ENCODE results near the gene NINL. TPM values are rescaled to one million over a fixed set of nuclear protein-coding genes. Genes with fewer than 3 reads are reported as not detected.

Gene NINL
- total and polyA plus RNA-seq, 12 donors: 1.3 to 17.9 (median 3.8) TPM

DNA sequence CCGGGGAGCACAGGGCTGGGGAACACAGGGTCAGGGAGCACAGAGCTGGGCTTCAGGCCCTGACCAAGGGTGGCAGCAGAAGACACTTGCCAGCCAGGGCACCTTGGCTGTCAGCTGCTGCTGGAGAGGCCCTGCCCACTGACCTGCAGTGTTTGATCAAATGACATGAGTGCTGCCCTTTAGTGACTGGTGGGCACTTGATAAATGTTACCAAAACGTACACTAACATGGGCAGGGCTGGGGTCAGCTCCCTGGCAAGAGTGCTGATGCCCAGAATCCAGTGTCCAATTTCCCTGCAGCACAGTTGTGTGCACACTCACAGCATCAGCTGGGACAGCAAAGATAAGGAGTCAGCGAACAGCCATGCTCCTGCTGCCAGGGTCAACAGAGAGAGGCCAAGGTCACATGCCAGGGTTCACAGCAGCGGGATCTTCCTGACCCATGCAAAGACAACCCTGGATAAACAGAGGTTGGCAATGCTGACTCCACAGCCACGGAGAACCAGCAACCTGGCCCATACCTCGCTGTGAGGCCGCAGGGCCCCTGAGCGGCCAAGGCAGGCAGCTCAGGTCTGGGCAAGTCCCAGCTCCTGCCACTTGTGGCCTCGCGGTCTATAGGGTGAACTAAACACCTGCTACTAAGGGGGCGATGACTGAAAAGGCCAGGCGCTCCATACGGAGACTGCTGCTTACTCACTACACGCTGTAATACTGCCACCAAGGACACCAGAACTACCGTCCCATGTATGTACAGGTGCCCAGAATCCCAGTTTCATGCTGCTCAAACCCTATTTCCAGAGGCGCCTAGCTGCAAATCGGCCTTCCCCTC is 46.3 kb downstream of the NINL start:
- H3K27ac ChIP-seq: peak overlapping the region in 9 of 10 donors; percentile 17 to 73 (median 56)
- H3K4me3 ChIP-seq: peak overlapping the region; percentile 11 to 52 (median 42)
- ATAC-seq (peak; percentile 12 to 69 (median 55)), DNase-seq (no peak)
- no peaks in the 10 kb centered on the region for H3K36me3 ChIP-seq
- intact Hi-C loops (cut with DNase I): loop anchor here in 4 of 10 donors (5.0 to 10.0 kb wide), 4 partner anchors 46 to 134 kb away; partner anchors contain the start of genes GINS1 (in 1 of the 4), NANP (in 1 of the 4) and NINL (in 1 of the 4)
- no peaks in the 10 kb centered on the region for H3K27me3 ChIP-seq
- no peaks in the 10 kb centered on the region for H3K9me3 ChIP-seq
- peaks cover 3 to 47% (median 15%) of the 10 kb centered on the region in 9 donors for H3K4me1 ChIP-seq
- TF ChIP-seq, protein P1, sequence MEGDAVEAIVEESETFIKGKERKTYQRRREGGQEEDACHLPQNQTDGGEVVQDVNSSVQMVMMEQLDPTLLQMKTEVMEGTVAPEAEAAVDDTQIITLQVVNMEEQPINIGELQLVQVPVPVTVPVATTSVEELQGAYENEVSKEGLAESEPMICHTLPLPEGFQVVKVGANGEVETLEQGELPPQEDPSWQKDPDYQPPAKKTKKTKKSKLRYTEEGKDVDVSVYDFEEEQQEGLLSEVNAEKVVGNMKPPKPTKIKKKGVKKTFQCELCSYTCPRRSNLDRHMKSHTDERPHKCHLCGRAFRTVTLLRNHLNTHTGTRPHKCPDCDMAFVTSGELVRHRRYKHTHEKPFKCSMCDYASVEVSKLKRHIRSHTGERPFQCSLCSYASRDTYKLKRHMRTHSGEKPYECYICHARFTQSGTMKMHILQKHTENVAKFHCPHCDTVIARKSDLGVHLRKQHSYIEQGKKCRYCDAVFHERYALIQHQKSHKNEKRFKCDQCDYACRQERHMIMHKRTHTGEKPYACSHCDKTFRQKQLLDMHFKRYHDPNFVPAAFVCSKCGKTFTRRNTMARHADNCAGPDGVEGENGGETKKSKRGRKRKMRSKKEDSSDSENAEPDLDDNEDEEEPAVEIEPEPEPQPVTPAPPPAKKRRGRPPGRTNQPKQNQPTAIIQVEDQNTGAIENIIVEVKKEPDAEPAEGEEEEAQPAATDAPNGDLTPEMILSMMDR (IDR thresholded peaks at IDR 0.05): no peak
- WGBS, 2 donors: 68 to 74% methylated on average over 17 of the region's 17 CpGs

DNA sequence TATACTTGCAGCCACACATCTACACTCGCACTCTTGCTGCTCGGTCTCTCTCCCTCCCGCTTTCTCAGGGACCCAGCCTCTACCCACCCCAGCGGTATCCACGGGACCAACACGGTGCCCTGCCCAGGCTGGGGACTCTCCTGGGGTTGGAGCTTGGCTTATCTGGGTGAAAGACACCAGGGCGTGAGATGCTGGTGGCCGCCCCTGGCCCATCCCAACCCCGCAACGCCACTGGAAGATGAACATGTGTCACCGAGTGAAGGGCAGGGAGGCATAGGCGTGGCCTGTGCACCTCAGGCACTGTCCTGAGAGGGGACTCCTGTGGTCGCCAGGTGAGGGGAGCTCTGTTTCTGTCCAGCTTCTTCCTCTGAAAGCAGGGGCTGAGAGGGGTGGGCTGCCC is 47.4 kb downstream of the NINL start:
- H3K27ac ChIP-seq: no peak overlapping the region

DNA sequence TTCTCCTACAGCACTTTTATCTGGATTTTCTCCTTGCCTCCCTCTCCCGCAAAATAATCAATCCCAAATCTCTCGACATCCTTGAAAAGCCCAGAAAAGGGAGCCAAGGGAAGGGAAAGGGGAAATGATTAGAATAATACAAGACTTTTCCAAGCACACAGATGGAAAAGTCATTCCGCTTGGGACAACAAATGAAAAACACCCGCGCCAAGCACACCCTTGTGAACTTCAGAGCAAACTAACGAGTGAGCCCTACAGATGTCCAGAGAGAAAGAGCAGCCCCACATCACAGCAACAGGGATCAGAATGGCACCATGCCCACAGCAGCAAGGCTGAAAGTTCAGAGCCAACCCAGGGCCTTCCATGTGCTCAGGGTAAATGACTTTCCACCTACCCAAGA is 49.6 kb downstream of the NINL start:
- H3K4me3 ChIP-seq: no peak overlapping the region
- intact Hi-C loops (cut with DNase I): loop anchor here in 4 of 10 donors (5.0 to 10.0 kb wide), 4 partner anchors 49 to 131 kb away; partner anchors contain the start of genes GINS1 (in 1 of the 4), NANP (in 1 of the 4) and NINL (in 1 of the 4)
- ATAC-seq (no peak), DNase-seq (peak in 1 of 2 donors; percentile 20)
- H3K4me1 ChIP-seq: peaks cover 3 to 70% (median 28%) of the 10 kb centered on the region in 9 donors
- H3K9me3 ChIP-seq: peaks cover 0 to 4% (median 0%) of the 10 kb centered on the region in 11 donors
- TF ChIP-seq, protein P1 (IDR thresholded peaks at IDR 0.05): no peak
- H3K27me3 ChIP-seq: no peaks in the 10 kb centered on the region
- WGBS, 2 donors: 63 to 64% methylated on average over 6 of the region's 6 CpGs
- peak overlapping the region in 2 of 10 donors; percentile 7 to 13 for H3K27ac ChIP-seq
- no peaks in the 10 kb centered on the region for H3K36me3 ChIP-seq

More for the DNA sequence above, 47.4 kb downstream of the NINL start:
- intact Hi-C loops (cut with DNase I): loop anchor here in 4 of 10 donors (5.0 to 10.0 kb wide), 4 partner anchors 47 to 133 kb away; partner anchors contain the start of genes GINS1 (in 1 of the 4), NANP (in 1 of the 4) and NINL (in 1 of the 4)
- TF ChIP-seq, protein P1 (IDR thresholded peaks at IDR 0.05): no peak
- DNase-seq: no peak
- no peaks in the 10 kb centered on the region for H3K27me3 ChIP-seq
- peak in 1 of 8 donors; percentile 9 for ATAC-seq
- no peaks in the 10 kb centered on the region for H3K9me3 ChIP-seq
- peaks cover 3 to 59% (median 24%) of the 10 kb centered on the region in 9 donors for H3K4me1 ChIP-seq
- no peaks in the 10 kb centered on the region for H3K36me3 ChIP-seq
- no peak overlapping the region for H3K4me3 ChIP-seq
- 89 to 98% methylated on average over 12 to 13 of the region's 13 CpGs for WGBS, 2 donors

DNA sequence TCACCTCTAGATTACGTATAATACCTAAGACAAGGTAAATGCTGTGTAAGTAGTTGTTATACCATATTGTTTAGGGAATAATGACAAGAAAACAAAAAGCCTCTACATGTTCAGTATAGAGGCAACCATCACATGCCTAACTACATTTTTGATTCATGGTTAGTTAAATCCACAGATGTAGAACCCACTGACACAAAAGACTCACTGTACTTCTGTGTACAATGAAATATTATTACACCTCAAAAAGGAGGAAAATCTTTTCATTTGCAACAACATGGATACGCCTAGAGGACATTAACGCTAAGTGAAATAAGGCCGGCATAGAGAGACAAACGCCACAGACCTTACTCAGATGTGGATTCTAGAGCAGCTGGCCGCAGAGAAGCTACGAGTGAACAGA is 50.5 kb downstream of the NINL start:
- Histone ChIP-seq H3K9me3 (peaks cover 0 to 5% (median 0%) of the 10 kb centered on the region in 11 donors), H3K36me3 (no peaks in the 10 kb centered on the region), H3K4me1 (peaks cover 3 to 62% (median 28%) of the 10 kb centered on the region in 9 donors), H3K4me3 (no peak overlapping the region), H3K27me3 (no peaks in the 10 kb centered on the region), H3K27ac (no peak overlapping the region)
- no peak for ATAC-seq
- 95 to 98% methylated on average over 7 of the region's 7 CpGs for WGBS, 2 donors
- TF ChIP-seq, protein P1 (IDR thresholded peaks at IDR 0.05): no peak
- DNase-seq: no peak
- intact Hi-C loops (cut with DNase I): loop anchor here in 4 of 10 donors (5.0 to 10.0 kb wide), 4 partner anchors 50 to 130 kb away; partner anchors contain the start of genes GINS1 (in 1 of the 4), NANP (in 1 of the 4) and NINL (in 1 of the 4)

All from heart right ventricle (tissue), 16 donors.